Activated CD8-positive, alpha-beta memory T cell treated with anti-CD3 and anti-CD28 coated beads, Interleukin-2, amount 50 U/mL, for 4 hours (primary cell): ENCODE data around the gene TOR1B.
"Not testable (repeated sequence)": the region's sequence is repeated elsewhere in the genome, so short reads cannot be mapped to it uniquely, and the experiment has no call there.

Experiments used
- DNase-seq: peaks from one replicate; pipeline ENCODE4 v3.0.0-alpha.2; 2020

The TOR1B gene

DNA sequence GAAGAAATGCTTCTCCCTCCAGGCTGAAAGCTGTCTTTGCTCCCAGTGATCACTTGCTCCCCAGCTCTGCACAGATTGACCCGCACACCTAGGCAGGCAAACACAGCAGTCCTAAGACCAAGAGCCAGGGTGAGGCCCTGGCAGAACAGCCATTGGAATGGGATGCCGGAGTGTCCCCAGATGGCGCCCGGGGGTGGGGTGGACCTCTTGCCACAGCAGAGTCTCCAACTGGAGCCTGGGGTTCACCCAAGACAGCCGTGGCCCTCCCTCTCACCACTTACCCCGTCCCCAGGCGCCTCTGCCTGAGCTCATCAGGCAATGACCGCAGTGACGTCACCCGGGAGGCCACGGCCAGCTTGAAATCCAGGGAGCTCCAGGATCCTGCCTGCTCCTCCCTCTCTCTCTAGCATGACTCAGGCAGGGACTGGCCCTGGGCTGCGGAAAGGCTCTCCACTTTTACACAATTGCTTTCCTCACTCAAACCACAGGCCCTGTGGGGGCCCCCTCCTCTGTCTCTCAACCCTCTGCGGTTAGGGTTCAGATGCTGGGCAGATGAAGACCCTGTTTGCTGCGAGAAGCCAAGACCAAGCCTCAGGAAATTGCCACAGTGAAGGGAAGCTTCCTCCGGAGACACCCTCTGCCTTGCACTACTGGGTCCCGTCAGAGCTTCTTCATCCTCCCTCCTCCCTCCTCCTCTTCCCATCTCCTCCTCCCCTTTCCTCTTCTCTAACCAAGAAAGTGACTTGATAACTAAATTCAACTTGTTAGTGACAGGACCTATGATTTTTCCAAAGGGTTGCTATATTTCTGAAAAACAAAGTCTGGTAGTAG, 25.8 kb upstream of the TOR1B start:
- DNase-seq, result peak; percentile 33

DNA sequence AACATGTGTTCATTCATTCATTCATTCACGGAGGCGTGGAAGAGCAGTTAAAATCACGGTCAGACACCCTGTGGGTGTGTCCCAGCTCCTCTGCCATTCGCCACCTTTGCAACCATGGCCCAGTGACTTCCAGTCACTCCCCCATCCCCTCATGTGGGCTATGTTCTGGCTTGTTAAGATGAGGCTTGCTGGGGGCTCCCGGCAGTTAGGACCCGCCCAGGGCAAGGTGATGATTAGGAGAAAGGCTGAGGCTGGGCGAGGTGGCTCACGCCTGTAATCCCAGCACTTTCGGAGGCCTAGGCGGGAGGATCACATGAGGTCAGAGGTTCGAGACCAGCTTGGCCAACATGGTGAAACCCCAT, 25.2 kb upstream of the TOR1B start:
- no peak for DNase-seq

DNA sequence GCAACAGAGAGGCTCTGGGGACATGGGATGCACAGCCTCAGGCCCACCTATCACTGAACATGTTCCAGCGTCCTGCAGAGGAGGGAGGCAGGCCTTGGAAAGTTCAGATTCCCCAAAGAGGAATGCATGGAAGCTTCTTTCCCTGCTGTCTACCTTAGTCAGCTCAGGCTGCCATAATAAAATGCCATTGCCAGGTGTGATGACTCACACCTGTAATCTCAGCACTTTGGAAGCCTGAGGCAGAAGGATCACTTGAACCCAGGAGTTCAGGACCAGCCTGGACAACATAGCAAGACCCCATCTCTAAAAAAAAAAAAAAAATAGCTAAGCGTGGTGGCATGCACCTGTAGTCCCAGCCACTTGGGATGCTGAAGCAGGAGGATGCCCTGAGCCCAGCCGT, 24.5 kb upstream of the TOR1B start:
- no peak for DNase-seq

- DNase-seq, result no peak
These were observed 23.3 kb upstream of the TOR1B start for GRCh38 chr9:129779560-129780190.

- DNase-seq, result no peak
These were observed 21.9 kb upstream of the TOR1B start for GRCh38 chr9:129781131-129781530.

DNA sequence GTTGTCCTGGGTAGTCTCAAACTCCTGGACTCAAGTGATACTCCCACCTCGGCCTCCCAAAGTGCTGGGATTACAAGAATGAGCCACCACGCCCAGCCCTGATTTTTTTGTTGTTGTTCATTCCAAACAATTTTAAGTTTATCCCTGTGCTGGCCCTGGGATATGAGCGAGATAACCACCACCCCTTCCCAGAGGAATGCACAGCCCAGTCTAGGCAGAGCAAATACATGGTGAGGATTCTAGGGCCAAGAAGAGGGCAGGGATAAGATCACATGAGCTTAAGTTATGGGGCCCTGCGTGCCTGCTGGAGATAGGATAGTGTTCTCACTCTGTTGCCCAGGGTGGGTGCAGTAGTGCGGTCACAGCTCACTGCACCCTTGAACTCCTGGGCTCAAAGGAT, 21.0 kb upstream of the TOR1B start:
- no peak for DNase-seq

DNA sequence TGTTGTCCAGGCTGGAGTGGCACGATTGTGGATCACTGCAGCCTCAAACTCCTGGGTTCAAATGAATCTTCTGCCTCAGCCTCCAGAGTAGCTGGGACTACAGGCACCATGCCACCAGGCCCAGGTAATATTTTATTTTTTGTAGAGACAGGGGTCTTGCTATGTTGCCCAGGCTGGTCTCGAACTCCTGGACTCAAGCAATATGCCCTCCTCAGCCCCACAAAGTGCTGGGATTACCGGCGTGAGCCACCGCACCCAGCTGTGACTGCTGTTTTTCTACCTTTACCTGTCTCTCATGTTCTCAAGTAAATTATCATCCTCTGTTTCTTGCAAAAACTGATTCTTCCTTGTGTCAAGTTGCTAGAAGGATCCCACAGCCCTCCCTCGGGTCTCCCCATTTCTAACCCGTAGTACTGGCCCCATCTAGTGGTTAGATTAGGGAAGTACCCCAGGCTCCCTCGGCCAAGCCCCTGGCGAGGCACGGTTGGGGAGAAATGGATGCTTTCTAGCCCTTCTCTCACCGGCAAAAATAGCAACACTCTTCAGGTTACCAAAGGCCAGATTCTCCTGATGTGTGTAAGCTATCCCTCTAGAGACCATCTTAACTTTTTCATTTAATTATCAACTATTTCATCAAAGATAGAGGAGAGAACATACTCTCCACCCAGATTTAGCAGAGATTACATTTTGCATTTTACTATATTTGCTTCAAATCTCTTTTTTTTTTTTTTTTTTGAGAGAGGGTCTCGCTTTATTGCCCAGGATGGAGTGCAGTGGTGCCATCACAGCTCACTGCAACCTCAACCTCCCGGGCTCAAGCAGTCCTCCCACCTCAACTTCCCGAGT, 19.2 kb upstream of the TOR1B start:
- peak; percentile 74 for DNase-seq

- DNase-seq, result not testable (repeated sequence)
These were observed 18.0 kb upstream of the TOR1B start for GRCh38 chr9:129784970-129785369.

DNA sequence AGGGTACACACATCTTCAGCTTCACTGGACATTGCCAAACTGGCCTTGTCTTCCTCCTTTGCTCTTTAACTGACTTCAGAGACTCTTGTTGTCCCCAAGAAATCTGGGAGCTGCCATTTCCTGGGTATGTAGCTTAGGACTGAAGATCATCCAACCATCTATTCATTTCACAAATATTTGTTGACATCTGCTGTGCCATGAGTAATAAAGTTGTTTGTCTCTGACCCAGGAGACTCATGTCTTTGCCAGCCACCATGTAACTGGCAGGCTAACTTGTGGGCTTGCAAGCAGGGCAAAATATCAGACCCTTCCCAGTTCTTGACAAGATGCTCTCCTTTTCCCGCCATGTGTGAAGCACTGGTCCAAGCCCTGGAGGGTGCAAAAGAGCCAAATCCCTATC, 17.1 kb upstream of the TOR1B start:
- DNase-seq, result no peak

GRCh38 chr9:129786481-129786880, 16.5 kb upstream of the TOR1B start:
- DNase-seq, result no peak

DNA sequence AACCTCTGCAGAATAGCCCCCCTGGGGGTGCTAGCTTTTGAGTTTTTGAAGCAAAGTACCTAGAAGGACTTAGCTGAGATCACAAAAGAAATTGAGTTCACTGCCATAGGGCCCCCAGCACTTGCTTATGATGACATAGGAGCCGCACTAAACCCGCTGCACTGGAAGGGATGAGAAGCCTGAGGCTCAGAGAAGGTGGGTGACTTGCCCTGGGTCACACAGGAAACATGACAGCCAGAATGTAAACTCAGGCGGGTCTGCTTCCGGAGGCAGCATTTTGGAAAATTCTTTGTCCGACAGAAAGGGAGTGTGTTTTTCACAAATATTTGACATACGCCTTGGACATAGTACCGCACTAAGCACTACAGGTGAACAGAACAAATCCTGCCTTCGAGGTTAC, 8.4 kb upstream of the TOR1B start:
- DNase-seq, result no peak

DNA sequence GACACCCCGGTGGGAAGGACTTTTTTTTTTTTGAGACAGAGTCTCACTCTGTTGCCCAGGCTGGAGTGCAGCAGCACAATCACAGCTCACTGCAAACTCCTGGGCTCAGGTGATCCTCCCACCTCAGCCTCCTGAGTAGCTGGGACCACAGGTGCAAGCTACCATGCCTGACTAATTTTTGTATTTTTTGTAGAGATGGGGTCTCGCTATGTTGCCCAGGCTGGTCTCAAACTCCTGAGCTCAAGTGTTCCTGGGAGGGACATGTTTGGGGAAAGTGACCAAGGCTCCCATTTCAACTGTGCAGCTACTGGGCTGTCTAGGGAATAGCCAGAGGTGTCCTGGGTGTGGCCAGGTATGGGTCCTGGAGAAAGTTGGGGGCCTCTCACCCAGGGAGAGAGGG, 7.0 kb upstream of the TOR1B start:
- DNase-seq, result not testable (repeated sequence)

GRCh38 chr9:129798973-129799372, 4.0 kb upstream of the TOR1B start:
- no peak for DNase-seq

DNA sequence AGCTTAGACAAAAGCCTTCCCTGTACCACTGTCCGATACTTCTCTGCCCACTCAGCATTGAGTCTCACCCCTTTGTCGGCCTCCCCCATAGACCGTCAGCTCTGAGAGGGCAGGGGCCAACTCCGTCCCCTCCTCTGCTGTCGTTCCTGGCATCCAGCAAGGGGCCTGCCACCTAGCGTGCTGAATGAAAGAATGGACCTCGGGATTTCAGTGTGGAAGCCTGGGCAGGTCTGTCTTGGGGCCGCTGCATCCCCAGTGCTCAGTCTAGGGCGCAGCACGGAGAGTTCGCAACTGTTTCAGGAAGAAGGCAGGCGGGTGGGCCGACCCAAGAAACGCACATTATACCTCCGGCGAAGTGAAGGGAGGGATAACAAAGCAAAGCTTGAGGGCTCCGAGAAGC, 1.5 kb upstream of the TOR1B start:
- no peak for DNase-seq

- DNase-seq, result no peak
These were observed 684 bp downstream of the TOR1B start for GRCh38 chr9:129803676-129804060.

DNA sequence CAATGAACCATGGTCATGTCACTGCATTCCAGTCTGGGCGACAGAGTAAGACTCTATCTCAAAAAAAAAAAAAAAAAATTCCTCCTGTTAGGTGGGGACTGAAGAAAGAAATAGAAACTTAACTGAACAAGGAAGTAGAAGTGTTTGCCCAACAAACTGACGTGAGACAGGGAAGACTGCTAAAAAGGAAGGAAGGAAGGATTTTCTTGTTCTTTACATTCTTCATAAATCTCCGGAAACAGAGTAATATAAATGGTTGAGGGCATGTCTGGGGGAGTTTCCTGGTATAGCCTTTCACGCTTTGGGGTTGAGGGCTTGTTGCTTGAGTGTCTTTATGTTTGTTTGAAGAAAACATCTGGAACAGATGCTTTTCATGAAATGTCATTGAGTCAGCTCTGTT, 3.1 kb downstream of the TOR1B start:
- no peak for DNase-seq

- no peak for DNase-seq
These were observed 6.4 kb downstream of the TOR1B start for GRCh38 chr9:129809346-129809745.

- no peak for DNase-seq
These were observed 7.1 kb downstream of the TOR1B start for GRCh38 chr9:129810116-129810515.

DNA sequence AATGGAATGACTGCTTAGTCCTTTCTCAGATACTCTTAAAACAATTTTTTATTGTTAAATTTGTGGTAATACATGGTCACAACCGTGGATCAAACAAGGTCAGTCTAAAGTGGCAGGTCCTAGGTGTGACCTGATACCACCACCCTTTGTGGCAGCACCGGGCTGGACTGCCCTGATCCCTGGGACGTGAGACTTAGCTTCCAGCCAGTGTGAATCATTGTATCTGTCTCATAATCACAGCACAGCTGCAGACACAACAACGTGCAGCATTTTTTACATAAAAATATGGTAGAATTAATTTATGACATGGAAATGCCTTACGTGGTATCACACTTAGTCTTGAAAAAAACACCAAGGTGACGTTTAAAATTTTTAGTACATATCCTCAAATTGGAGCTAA, 7.8 kb downstream of the TOR1B start:
- DNase-seq, result no peak

GRCh38 chr9:129811967-129812363, 9.0 kb downstream of the TOR1B start:
- DNase-seq, result no peak

DNA sequence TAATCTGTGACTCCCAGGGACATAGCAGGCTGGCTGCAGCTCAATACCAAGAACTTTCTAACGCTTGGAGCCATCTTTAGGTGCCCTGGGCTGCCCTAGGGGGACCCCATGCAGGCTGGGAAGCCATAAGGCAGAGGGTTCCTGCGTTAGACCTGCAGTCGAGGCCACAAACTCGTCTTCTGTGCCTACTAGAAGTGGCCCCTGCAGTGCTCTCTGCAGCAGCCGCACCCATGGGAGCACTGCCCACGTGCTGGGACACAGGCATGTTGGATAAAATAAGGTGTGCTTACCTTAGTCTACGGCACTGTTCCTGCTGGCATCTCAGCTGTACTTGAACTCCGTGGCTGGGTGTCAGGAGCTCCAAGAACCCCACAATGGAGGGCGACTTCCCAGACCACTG, 9.4 kb downstream of the TOR1B start:
- no peak for DNase-seq

DNA sequence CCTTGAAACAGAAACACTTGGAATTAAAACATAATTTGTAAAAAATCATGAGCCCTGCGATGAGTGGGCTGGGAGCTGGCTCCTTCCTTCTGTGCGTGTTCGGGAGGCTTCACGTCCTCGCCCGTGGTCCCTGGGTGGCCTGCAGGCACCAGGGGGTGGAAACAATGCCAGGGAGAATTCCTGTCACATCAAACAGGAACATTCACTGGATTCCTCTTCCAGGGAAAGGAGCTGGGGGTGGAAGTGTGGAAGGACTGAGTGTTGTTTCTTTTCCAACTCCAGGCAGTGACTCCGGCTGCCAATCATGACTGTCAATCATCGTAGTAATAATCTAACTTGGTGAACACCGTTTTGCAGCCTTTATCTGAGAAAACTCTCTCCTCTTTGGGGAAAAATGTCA, 10.7 kb downstream of the TOR1B start:
- DNase-seq, result no peak

DNA sequence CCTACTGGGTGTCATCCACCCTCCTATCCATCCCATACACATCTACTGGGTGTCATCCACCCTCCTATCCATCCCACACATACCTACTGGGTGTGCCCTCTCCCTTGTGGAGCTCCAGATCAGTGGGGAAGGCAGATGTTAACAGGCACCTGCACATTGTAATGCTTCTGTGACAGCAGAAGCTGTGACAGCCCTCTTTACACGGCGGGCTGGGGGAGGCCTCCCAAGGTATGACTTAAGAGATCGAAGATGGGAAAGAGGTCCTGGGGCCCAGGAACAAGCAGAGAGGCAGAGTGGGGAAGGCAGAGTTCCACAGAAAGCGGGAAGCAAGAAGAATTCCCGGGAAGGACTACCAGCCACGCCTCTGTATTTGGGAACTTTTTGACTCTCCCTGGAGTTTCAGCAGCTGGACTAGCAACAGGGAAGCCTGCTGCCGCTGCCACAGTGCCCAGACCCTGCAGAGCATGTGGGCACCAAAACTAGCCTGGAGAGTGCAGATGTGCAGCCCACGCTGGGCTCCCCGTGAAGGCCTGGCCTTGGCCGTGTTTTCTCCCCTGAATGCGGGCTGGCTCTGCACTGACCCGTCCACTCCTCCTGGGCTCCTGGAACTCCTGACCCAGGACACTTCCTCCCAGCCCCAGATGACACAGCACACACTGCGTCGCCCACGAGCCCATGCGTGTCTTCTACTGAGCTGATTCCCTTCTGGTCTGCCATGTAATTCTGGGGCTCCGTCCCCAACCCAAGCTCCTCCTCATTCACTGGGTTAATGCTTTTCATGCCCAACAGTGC, 11.6 kb downstream of the TOR1B start:
- no peak for DNase-seq
